Psoas muscle (tissue), 8 donors: Measurements from ENCODE around the gene PCDH1. TPM values are rescaled to one million over a fixed set of nuclear protein-coding genes. Genes with fewer than 3 reads are reported as not detected.

Source experiments
- ATAC-seq, 4 donors: fragments of 200-7000 bp; cut with Tn5 transposase; one replicate each; pipeline ENCODE4 v1.9.1; 2020; ENCODE audit warnings: moderate library complexity in 3 of 4, mild to moderate bottlenecking in 2 of 4
- DNase-seq, 2 donors: peaks; one replicate each; pipeline ENCODE4 v3.0.0-alpha.2; 2020
- H3K27ac ChIP-seq: fragments of 200-600 bp; one replicate; pipeline ENCODE4 v1.8.0; 2022
- H3K27me3 ChIP-seq, 3 donors: fragments of 200-600 bp in 1 of 3; one replicate each; pipeline versions ENCODE4 v1.6.1 to v1.8.0; 2013 to 2022; ENCODE audit warnings: low read length in 2 of 3, mild to moderate bottlenecking in 2 of 3, moderate library complexity in 1 of 3; ENCODE audit not compliant: insufficient read depth in 3 of 3
- H3K36me3 ChIP-seq, 2 donors: fragments of 200-600 bp in 1 of 2; one replicate each; pipeline versions ENCODE4 v1.6.1 to v1.8.0; 2013 to 2022; ENCODE audit warnings: low read depth in 1 of 2, mild to moderate bottlenecking in 1 of 2, moderate library complexity in 1 of 2; ENCODE audit not compliant: insufficient read depth in 1 of 2
- H3K4me1 ChIP-seq: fragments of 200-600 bp; one replicate; pipeline ENCODE4 v1.8.0; 2022
- H3K4me3 ChIP-seq: fragments of 200-600 bp; one replicate; pipeline ENCODE4 v1.8.0; 2022; ENCODE audit warnings: mild to moderate bottlenecking
- H3K9me3 ChIP-seq: fragments of 200-600 bp; one replicate; pipeline ENCODE4 v1.8.0; 2022
- CTCF ChIP-seq: fragments of 200-600 bp; IDR thresholded peaks from one replicate; pipeline ENCODE4 v1.8.0; 2022; ENCODE audit warnings: antibody characterized with exemption
- WGBS, 3 donors: extraction: QIAGEN DNeasy Blood & Tissue Kit; methylation state at CpG; one replicate each; pipeline versions ENCODE4 v1.1.6 to v1.1.7; 2013; 5-methylcytosine and 5-hydroxymethylcytosine counted together
- intact Hi-C, 2 donors: fragments of 100-400 bp; cut with DNase I; formaldehyde crosslinking; loops; one replicate each; pipeline versions ENCODE4 v1.11.0 to v1.14.2; 2022
- polyA plus RNA-seq, 3 donors: library from polyadenylated mRNA; stranded (reverse); fragments of 200-250 nt; gene quantifications; one replicate each; pipeline ENCODE4 v1.2.3, GENCODE V29; 2013
- total RNA-seq, 4 donors: library from RNA; stranded (reverse); fragmentation: NEBNext Ultra II Directional in 2 of 4; extraction: Animal tissue kit (Norgen Biotek cat#: 25700) in 2 of 4; gene quantifications; one replicate each; pipeline versions ENCODE4 v1.2.1 to v1.2.4, GENCODE V29; 2021 to 2023
- donor health status: healthy with polysubstance abuse.
- donor health status: DM: no; HTN: no; CAD: no; lungs with moderate emphysema.
- donor health status: Bipolar disorder and iron deficiency.
- donor health status: healthy.
- donor health status: DM: yes; HTN: yes; CAD: no.
- donor health status: DM: no; HTN: no; CAD: no.
- donor health status: DM: no; HTN: no; CAD: no.
- donor health status: DM: yes; HTN: yes; CAD: no.

Gene PCDH1
- total and polyA plus RNA-seq, 7 donors = 4.2 to 17.4 (median 10.1) TPM

DNA sequence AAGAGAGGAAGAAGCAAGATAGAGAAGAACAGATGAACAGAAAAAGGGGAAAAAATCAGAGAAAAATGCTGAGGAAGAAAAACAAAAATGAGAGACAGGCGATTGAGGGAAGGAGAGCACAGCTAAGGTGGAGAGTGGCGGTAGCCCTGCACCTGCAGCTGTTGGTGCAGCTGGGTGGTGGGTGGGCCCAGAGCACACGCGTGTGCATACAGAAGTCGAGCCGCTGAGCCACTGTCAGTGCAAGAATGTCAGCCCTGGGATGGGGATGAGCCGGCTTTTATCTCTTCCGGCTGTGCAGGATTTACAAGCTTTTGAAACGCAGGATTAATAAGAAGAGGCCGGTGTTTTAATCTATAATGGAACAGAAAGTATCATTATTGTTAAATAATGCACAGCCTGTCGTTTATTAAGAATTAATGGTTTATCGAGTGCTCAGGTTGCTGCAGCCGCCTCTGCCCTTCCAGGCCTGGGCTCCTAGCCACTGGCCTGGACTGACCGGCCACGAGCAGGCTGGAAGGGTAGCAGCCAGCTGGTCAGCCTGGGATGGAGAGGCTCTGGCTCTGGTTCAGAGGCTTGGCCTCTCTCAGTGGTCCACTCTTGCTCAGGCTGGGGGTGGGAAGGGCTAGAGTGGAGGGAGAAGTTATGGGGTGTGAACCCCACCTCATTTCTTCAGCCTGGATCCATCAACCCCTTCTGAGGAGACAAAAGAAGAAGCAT is 68.7 kb downstream of the PCDH1 start:
- WGBS, 3 donors = 37 to 45% (median 43%) methylated on average over 15 of the region's 15 CpGs
- ATAC-seq (no peak), DNase-seq (no peak)
- Histone ChIP-seq H3K27me3 (peaks cover 0 to 68% (median 10%) of the 10 kb centered on the region in 3 donors), H3K9me3 (no peaks in the 10 kb centered on the region), H3K4me1 (peaks cover 7% of the 10 kb centered on the region), H3K36me3 (no peaks in the 10 kb centered on the region), H3K4me3 (no peak overlapping the region), H3K27ac (no peak overlapping the region)
- no peak for TF ChIP-seq CTCF
- intact Hi-C loops = no loop called here

- Histone ChIP-seq H3K27ac (no peak overlapping the region), H3K9me3 (no peaks in the 10 kb centered on the region), H3K27me3 (peaks cover 0 to 74% (median 12%) of the 10 kb centered on the region in 3 donors), H3K4me3 (no peak overlapping the region), H3K36me3 (no peaks in the 10 kb centered on the region), H3K4me1 (peaks cover 7% of the 10 kb centered on the region)
- ATAC-seq = no peak
- DNase-seq = no peak
- TF ChIP-seq CTCF = no peak
- intact Hi-C loops = no loop called here
- WGBS, 3 donors = 68 to 76% (median 72%) methylated on average over 2 of the region's 2 CpGs
Observed at GRCh38 chr5:141808857-141809256, 69.4 kb downstream of the PCDH1 start.

- Histone ChIP-seq H3K27ac (no peak overlapping the region), H3K4me1 (peaks cover 10% of the 10 kb centered on the region)
Observed at GRCh38 chr5:141807732-141808131, 70.5 kb downstream of the PCDH1 start.

DNA sequence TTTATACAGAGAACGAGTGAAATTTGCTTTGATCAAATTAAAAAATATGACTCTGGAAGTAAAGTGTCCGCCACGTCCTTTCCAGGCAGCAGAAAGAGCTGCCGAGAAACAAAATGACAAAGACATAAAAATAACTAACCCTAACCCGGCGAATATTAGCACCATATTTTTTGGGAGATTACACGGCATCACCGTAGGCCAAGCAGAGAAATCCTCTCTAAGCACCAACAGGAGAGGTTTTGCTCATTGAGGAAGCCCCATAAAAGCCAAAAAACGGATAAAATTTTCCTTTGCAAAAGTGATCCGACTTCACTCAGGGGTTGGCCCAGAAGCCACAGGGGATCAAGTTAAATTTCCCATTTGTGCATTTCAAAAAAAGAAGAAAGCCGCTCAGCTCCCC is 70.9 kb downstream of the PCDH1 start:
- H3K4me1 ChIP-seq = peaks cover 10% of the 10 kb centered on the region
- TF ChIP-seq CTCF = no peak
- no peaks in the 10 kb centered on the region for H3K36me3 ChIP-seq
- WGBS, 3 donors = 43 to 52% (median 48%) methylated on average over 11 of the region's 11 CpGs
- H3K27me3 ChIP-seq = peaks cover 0 to 75% (median 12%) of the 10 kb centered on the region in 3 donors
- no peak overlapping the region for H3K4me3 ChIP-seq
- no peaks in the 10 kb centered on the region for H3K9me3 ChIP-seq
- DNase-seq = no peak
- ATAC-seq = no peak
- intact Hi-C loops = no loop called here
- H3K27ac ChIP-seq = no peak overlapping the region

More at GRCh38 chr5:141807732-141808131, 70.5 kb downstream of the PCDH1 start:
- Histone ChIP-seq H3K4me3 (no peak overlapping the region), H3K36me3 (no peaks in the 10 kb centered on the region), H3K9me3 (no peaks in the 10 kb centered on the region), H3K27me3 (peaks cover 0 to 76% (median 12%) of the 10 kb centered on the region in 3 donors)
- TF ChIP-seq CTCF = no peak
- no peak for ATAC-seq
- no peak for DNase-seq
- 48 to 61% (median 51%) methylated on average over 6 of the region's 6 CpGs for WGBS, 3 donors
- intact Hi-C loops = no loop called here

GRCh38 chr5:141806626-141807025 is 71.6 kb downstream of the PCDH1 start:
- peaks cover 10% of the 10 kb centered on the region for H3K4me1 ChIP-seq
- WGBS, 3 donors = 20 to 31% (median 29%) methylated on average over 5 of the region's 5 CpGs
- no peak for DNase-seq
- no peak overlapping the region for H3K4me3 ChIP-seq
- ATAC-seq = no peak
- H3K36me3 ChIP-seq = no peaks in the 10 kb centered on the region
- H3K27me3 ChIP-seq = peaks cover 0 to 70% (median 10%) of the 10 kb centered on the region in 3 donors
- intact Hi-C loops = no loop called here
- peak overlapping the region; percentile 71 for H3K27ac ChIP-seq
- H3K9me3 ChIP-seq = no peaks in the 10 kb centered on the region
- TF ChIP-seq CTCF = no peak
